PFSK-1 (cell line): ENCODE measurements around the gene SLC39A11.

Experiments used
- POLR2AphosphoS5 ChIP-seq: IDR thresholded peaks from 2 replicates; pipeline ENCODE4 v1.6.1; 2012; ENCODE audit warnings: low read depth, mild to moderate bottlenecking, control low read depth, low read length, moderate library complexity
- REST ChIP-seq, 2 experiments: IDR thresholded peaks; 2 replicates each; pipeline versions ENCODE4 v1.6.1 to v1.8.0; 2011 to 2012; ENCODE audit warnings: low read depth in 2 of 2, low read length in 2 of 2, control low read depth in 1 of 2, inconsistent platforms in 1 of 2, mild to moderate bottlenecking in 1 of 2, moderate library complexity in 1 of 2; ENCODE audit not compliant: insufficient read depth in 1 of 2
- SIN3A ChIP-seq: IDR thresholded peaks from 2 replicates; pipeline ENCODE4 v1.6.1; 2012; ENCODE audit warnings: mild to moderate bottlenecking, low read length, moderate library complexity, borderline replicate concordance; ENCODE audit not compliant: insufficient read depth
- TAF1 ChIP-seq: IDR thresholded peaks from 2 replicates; pipeline ENCODE4 v1.6.1; 2012; ENCODE audit warnings: low read length, control low read depth, borderline replicate concordance; ENCODE audit not compliant: insufficient read depth

- TF ChIP-seq POLR2AphosphoS5, result no peak
- no peak for TF ChIP-seq TAF1
- no peak for TF ChIP-seq REST (IDR thresholded peaks at IDR 0.05; ENCODE audit: insufficient read depth in 1 of 2, low read depth in 2 of 2, low read length in 2 of 2)
- TF ChIP-seq SIN3A, result no peak
Measured at GRCh38 chr17:72677714-72678390, 414.6 kb downstream of the SLC39A11 start.
